Measurements from ENCODE around the gene CORO2A.

DNA sequence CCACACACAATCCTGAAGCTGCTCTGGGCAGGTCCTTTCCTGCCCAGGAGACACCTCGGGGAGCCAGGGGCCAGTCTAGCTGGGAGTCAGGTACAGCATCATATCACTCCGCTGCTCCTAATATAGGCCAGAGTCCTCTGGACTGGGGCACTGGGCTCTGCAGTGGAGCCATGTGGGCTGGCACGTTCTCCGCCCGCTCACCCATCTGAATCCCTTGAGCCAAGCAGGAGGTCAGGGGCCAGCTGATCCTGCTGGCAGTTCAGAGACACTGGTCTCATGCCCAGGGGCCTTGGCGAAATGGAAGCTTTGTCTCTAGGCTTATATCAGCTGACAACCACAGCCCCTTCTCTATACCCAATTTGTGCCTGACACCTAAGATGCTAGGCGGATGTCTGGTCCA, 9.3 kb upstream of the CORO2A start:
- no peak for TF ChIP-seq CTCF (IDR thresholded peaks at IDR 0.05; ENCODE audit: borderline replicate concordance, extremely low read depth, low read length, poor library complexity, severe bottlenecking)
- no peak for TF ChIP-seq EZH2 (IDR thresholded peaks at IDR 0.05; ENCODE audit: borderline replicate concordance, low read depth, low read length, severe bottlenecking)
